Suprapubic skin (tissue), 4 donors: Measurements from ENCODE around the gene TTR. TPM values are rescaled to one million over a fixed set of nuclear protein-coding genes. Genes with fewer than 3 reads are reported as not detected.

Source experiments
- DNase-seq, 2 donors: peaks; one replicate each; pipeline ENCODE4 v3.0.0-alpha.2; 2019; ENCODE audit warnings: low spot score in 2 of 2
- H3K27ac ChIP-seq: fragments of 200-600 bp; sonication (generic); one replicate; pipeline ENCODE4 v1.5.1; 2019
- H3K27me3 ChIP-seq: fragments of 200-600 bp; sonication (generic); one replicate; pipeline ENCODE4 v1.5.1; 2019
- H3K36me3 ChIP-seq: fragments of 200-600 bp; sonication (generic); one replicate; pipeline ENCODE4 v1.5.1; 2019
- H3K4me1 ChIP-seq: fragments of 200-600 bp; sonication (generic); one replicate; pipeline ENCODE4 v1.5.1; 2019
- H3K4me3 ChIP-seq: fragments of 200-600 bp; sonication (generic); one replicate; pipeline ENCODE4 v1.5.1; 2019; ENCODE audit warnings: mild to moderate bottlenecking
- H3K9me3 ChIP-seq: fragments of 200-600 bp; sonication (generic); one replicate; pipeline ENCODE4 v1.5.1; 2019
- CTCF ChIP-seq, 2 donors: fragments of 200-600 bp in 1 of 2; fragments of 450-650 bp in 1 of 2; sonication (generic) in 1 of 2; IDR thresholded peaks; one replicate each; pipeline ENCODE4 v1.5.1; 2016 to 2019; ENCODE audit warnings: antibody characterized with exemption in 2 of 2, mild to moderate bottlenecking in 1 of 2, moderate library complexity in 1 of 2
- EP300 ChIP-seq: sonication (generic); formaldehyde crosslinking; IDR thresholded peaks from one replicate; pipeline ENCODE4 v1.6.1; 2017; ENCODE audit warnings: antibody characterized with exemption
- POLR2A ChIP-seq, 2 donors: fragments of 450-650 bp; IDR thresholded peaks; one replicate each; pipeline ENCODE4 v1.6.1; 2017; ENCODE audit warnings: antibody characterized with exemption in 2 of 2, mild to moderate bottlenecking in 2 of 2, moderate library complexity in 2 of 2
- POLR2AphosphoS5 ChIP-seq, 3 donors: sonication (generic); formaldehyde crosslinking; IDR thresholded peaks; one replicate each; pipeline ENCODE4 v1.6.1; 2017; ENCODE audit warnings: antibody characterized with exemption in 3 of 3
- WGBS: methylation state at CpG from one replicate; pipeline ENCODE4 v1.1.5; 2018; 5-methylcytosine and 5-hydroxymethylcytosine counted together
- total RNA-seq, 4 donors: library from RNA; depleted of rRNA; stranded (reverse); fragments of >200 nt; gene quantifications; one replicate each; pipeline ENCODE4 v1.1.0, GENCODE V29; 2016

Gene TTR
- total RNA-seq, 4 donors from 2014 or later, result not detected

DNA sequence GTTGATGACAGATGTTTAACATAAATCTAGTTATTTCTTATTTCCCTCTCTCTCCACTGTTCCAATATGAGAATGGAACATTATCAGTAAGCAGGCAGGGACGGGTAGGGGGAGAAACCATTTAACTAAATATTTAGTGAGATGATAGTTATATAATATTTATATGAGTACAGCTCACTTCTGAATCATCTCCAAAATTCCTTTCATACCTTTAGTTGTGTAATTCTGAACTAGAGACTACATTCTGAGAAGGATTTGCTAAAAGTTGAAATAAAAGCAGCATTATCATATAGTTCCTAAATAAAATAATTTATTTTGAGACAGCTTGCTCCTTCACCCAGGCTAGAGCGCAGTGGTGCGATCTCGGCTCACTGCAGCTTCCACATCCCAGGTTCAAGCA lies 51.3 kb downstream of the TTR start:
- TF ChIP-seq EP300 (no peak), POLR2A (IDR thresholded peaks at IDR 0.05) (no peak), CTCF (IDR thresholded peaks at IDR 0.05) (no peak), POLR2AphosphoS5 (IDR thresholded peaks at IDR 0.05) (no peak)
- WGBS, result 58% methylated on average over 4 of the region's 4 CpGs
- no peak overlapping the region for H3K4me3 ChIP-seq
- H3K27ac ChIP-seq, result no peak overlapping the region
- H3K4me1 ChIP-seq, result no peaks in the 10 kb centered on the region
- H3K9me3 ChIP-seq, result no peaks in the 10 kb centered on the region
- no peaks in the 10 kb centered on the region for H3K36me3 ChIP-seq
- no peaks in the 10 kb centered on the region for H3K27me3 ChIP-seq
- DNase-seq, result no peak

DNA sequence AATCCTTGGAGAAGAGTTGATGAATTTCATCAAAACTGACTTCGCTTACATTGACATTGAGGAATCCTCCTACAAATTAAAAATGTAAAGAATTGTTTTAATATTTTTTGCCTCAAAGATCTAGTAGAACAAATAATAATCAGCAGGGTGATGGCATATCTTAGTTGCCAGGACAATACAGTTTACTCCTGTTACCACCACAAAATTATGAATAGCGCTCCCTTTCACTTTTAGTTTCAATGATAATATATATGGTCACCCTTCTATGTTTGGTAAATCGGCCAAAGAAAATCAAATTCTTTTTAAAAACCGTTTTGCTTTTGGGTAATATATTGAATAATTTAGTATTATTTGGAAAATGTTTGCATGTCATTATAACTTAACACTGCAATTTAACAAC lies 53.7 kb downstream of the TTR start:
- H3K9me3 ChIP-seq, result no peaks in the 10 kb centered on the region
- 93% methylated on average over 4 of the region's 4 CpGs for WGBS
- H3K36me3 ChIP-seq, result no peaks in the 10 kb centered on the region
- no peak overlapping the region for H3K27ac ChIP-seq
- no peak for TF ChIP-seq CTCF (IDR thresholded peaks at IDR 0.05)
- no peak for TF ChIP-seq POLR2AphosphoS5 (IDR thresholded peaks at IDR 0.05)
- no peak for TF ChIP-seq EP300
- TF ChIP-seq POLR2A (IDR thresholded peaks at IDR 0.05), result no peak
- no peaks in the 10 kb centered on the region for H3K27me3 ChIP-seq
- DNase-seq, result no peak
- H3K4me3 ChIP-seq, result no peak overlapping the region
- no peaks in the 10 kb centered on the region for H3K4me1 ChIP-seq

DNA sequence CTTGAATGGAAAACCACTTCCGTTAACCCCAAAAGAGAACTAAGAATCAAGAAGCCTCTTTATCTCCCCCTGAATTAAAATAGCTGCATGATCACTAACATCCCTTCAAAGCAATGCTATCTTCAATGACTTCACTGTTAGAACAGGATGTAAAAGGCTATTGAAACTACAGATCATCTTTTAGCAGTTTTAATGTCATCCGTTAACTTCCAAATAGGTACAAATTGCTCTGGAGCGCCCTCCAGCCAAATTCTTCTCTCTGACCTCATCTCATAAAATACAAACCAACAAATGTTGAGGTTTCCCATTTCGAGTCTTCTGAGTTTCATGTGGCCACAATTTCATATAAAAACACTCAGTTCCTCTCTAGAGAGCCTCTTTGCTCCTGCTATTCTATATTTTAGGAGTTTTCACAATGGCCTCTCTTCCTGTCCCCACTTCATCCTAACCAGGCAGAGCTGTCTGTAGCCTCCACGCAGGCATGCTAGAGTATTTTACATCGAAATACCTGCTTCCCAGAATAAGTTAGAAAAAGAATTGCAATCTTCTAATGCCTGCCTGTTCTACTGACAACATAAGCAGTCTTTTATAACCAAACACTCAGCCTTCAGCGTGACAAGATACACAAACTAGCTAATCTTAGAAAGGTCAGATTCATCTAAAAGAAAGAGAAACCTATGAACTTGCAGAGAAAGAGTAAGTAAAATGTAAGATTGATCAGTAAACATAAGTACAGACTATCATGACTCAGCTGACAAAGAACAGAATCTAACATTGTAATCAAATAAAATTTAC lies 54.9 kb downstream of the TTR start:
- DNase-seq, result no peak
- no peaks in the 10 kb centered on the region for H3K9me3 ChIP-seq
- no peaks in the 10 kb centered on the region for H3K36me3 ChIP-seq
- H3K4me1 ChIP-seq, result no peaks in the 10 kb centered on the region
- no peak overlapping the region for H3K4me3 ChIP-seq
- WGBS, result 67% methylated on average over 7 of the region's 7 CpGs
- TF ChIP-seq EP300 (no peak), POLR2AphosphoS5 (IDR thresholded peaks at IDR 0.05) (no peak), CTCF (IDR thresholded peaks at IDR 0.05) (no peak), POLR2A (IDR thresholded peaks at IDR 0.05) (no peak)
- no peak overlapping the region for H3K27ac ChIP-seq
- H3K27me3 ChIP-seq, result no peaks in the 10 kb centered on the region

- Histone ChIP-seq H3K4me1 (no peaks in the 10 kb centered on the region), H3K27ac (no peak overlapping the region), H3K36me3 (no peaks in the 10 kb centered on the region), H3K9me3 (no peaks in the 10 kb centered on the region), H3K4me3 (no peak overlapping the region), H3K27me3 (no peaks in the 10 kb centered on the region)
- DNase-seq, result no peak
- WGBS, result 77% methylated on average over 4 of the region's 4 CpGs
- TF ChIP-seq EP300, result no peak
Measured at GRCh38 chr18:31647127-31647753, 55.6 kb downstream of the TTR start.

Other genes starting within 250 kb of the TTR start
- gene DSG4, start 215.1 kb upstream of the TTR start, total RNA-seq, result 10 to 100 TPM in 1 of 4 donors, 1 to 10 TPM in 2, under 1 TPM in 1; 0.89 to 20.9 (median 2.5) TPM
- 100 to 1,000 TPM in 3 of 4 donors, 10 to 100 TPM in 1; 81.8 to 223 (median 168) TPM for gene DSG3, start 144.1 kb upstream of the TTR start, total RNA-seq
- 10 to 100 TPM; 13.9 to 35.4 (median 24.1) TPM for gene DSG2, start 93.7 kb upstream of the TTR start, total RNA-seq
- 1 to 10 TPM; 1.8 to 3.4 (median 2.2) TPM for gene B4GALT6, start 92.7 kb downstream of the TTR start, total RNA-seq
- gene SLC25A52, start 169.0 kb downstream of the TTR start, total RNA-seq, result not detected